Measurements from ENCODE around the gene CENPVL1. TPM values are rescaled to one million over a fixed set of nuclear protein-coding genes. Genes with fewer than 3 reads are reported as not detected.
"Not testable (repeated sequence)": the region's sequence is repeated elsewhere in the genome, so short reads cannot be mapped to it uniquely, and the experiment has no call there.

Gene CENPVL1
- total RNA-seq, 1 experiment from 2014 or later = not detected

DNA sequence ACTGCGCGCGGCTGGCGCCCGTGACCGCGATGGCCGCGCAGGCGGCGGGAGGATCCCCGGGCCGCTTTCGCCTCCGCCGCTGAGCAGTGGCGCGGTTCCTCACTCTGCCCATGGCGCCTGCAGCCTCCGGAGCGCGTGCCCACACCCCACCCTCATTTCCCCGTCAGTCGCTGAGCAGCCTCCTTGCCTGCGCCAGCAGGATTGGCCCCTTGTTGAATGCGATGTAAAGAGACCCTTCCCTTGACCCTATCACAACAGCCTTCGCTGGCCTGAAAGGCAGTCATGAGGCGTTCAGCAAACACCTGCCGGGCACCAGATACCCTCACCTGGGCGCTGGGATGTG lies 27.6 kb upstream of the CENPVL1 start, which contains the start of gene CENPVL2:
TSS of gene CENPVL2 (minus strand) at position 112 of the 343 bp plus-strand sequence. CDS start at position 112, 0 bp downstream.
- in situ Hi-C loops (cut with HindIII; ENCODE audit: low pct_unique_long_range_greater_than_20kb, low sequenced_read_pairs); H3K27ac ChIP-seq (ENCODE audit: low read length); intact Hi-C loops (cut with micrococcal nuclease; ENCODE audit: unreplicated experiment); H3K4me3 ChIP-seq (ENCODE audit: low read depth in 2 of 2, low read length in 2 of 2); H3K27me3 ChIP-seq (ENCODE audit: control insufficient read depth, insufficient read depth, low read length); H3K36me3 ChIP-seq (ENCODE audit: control insufficient read depth, insufficient read depth, low read length); BruUV-seq (replicated peaks); H3K4me1 ChIP-seq (ENCODE audit: control insufficient read depth, insufficient read depth, low read length); H3K9me3 ChIP-seq (ENCODE audit: control insufficient read depth, insufficient read depth, low read depth, low read length); DNase-seq (ENCODE audit: low read depth, low spot score); CTCF ChIA-PET; POLR2A ChIA-PET: not testable (repeated sequence)
- ATAC-seq = peak; percentile 51

DNA sequence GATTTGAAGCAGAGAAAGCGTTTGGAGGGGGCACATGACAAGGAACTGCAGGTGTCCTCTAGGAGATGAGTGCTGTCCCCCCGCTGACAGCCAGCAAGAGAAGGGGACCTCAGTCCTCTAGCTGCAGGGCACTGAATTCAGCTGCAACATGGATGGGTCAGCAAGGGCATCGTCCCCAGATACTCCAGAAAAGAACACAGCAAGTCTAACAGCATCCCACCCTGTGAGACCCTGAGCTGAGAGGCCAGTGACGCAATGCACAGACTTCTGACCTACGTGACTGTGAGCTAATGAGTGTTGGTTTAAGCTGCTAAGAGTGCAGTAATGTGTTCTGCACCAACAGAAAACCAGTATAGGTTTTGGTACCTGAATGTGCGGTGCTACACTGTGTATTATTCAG lies 16.1 kb upstream of the CENPVL1 start:
- no TSS peak for BruUV-seq (replicated peaks)
- CTCF ChIA-PET = no interaction called here
- POLR2A ChIA-PET = no interaction called here

DNA sequence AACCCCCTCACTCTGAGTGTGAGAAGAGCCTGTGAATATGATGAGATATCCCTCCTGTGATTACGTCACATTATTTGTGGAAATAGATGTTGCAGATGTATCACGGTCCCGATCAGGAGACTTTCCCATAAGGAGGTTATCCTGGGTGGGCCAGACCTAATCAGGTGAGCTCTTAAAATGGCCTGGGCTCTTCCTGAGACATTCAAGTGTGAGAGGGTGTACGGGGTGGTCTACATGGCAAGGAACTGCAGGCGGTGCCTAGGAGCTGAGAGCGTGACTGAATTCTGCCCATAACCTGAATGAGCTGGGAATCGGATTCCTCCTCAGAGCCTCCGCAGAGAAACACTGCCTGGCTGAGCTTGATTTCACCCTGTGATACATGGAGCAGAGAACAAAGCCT lies 12.9 kb upstream of the CENPVL1 start:
- TF ChIP-seq POLR2AphosphoS5 (IDR thresholded peaks at IDR 0.05; ENCODE audit: low read depth, low read length) (no peak), TCF7L2 (IDR thresholded peaks at IDR 0.05; ENCODE audit: low read depth, low read length) (no peak), SIN3A (IDR thresholded peaks at IDR 0.05; ENCODE audit: borderline replicate concordance, insufficient read depth, low read depth, low read length) (no peak)
- TF ChIP-seq, protein P1, sequence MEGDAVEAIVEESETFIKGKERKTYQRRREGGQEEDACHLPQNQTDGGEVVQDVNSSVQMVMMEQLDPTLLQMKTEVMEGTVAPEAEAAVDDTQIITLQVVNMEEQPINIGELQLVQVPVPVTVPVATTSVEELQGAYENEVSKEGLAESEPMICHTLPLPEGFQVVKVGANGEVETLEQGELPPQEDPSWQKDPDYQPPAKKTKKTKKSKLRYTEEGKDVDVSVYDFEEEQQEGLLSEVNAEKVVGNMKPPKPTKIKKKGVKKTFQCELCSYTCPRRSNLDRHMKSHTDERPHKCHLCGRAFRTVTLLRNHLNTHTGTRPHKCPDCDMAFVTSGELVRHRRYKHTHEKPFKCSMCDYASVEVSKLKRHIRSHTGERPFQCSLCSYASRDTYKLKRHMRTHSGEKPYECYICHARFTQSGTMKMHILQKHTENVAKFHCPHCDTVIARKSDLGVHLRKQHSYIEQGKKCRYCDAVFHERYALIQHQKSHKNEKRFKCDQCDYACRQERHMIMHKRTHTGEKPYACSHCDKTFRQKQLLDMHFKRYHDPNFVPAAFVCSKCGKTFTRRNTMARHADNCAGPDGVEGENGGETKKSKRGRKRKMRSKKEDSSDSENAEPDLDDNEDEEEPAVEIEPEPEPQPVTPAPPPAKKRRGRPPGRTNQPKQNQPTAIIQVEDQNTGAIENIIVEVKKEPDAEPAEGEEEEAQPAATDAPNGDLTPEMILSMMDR (IDR thresholded peaks at IDR 0.05) = no peak
- TF ChIP-seq, protein P2, sequence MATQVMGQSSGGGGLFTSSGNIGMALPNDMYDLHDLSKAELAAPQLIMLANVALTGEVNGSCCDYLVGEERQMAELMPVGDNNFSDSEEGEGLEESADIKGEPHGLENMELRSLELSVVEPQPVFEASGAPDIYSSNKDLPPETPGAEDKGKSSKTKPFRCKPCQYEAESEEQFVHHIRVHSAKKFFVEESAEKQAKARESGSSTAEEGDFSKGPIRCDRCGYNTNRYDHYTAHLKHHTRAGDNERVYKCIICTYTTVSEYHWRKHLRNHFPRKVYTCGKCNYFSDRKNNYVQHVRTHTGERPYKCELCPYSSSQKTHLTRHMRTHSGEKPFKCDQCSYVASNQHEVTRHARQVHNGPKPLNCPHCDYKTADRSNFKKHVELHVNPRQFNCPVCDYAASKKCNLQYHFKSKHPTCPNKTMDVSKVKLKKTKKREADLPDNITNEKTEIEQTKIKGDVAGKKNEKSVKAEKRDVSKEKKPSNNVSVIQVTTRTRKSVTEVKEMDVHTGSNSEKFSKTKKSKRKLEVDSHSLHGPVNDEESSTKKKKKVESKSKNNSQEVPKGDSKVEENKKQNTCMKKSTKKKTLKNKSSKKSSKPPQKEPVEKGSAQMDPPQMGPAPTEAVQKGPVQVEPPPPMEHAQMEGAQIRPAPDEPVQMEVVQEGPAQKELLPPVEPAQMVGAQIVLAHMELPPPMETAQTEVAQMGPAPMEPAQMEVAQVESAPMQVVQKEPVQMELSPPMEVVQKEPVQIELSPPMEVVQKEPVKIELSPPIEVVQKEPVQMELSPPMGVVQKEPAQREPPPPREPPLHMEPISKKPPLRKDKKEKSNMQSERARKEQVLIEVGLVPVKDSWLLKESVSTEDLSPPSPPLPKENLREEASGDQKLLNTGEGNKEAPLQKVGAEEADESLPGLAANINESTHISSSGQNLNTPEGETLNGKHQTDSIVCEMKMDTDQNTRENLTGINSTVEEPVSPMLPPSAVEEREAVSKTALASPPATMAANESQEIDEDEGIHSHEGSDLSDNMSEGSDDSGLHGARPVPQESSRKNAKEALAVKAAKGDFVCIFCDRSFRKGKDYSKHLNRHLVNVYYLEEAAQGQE (IDR thresholded peaks at IDR 0.05; ENCODE audit: insufficient read depth in 1 of 2, low read depth in 2 of 2, low read length in 1 of 2) = no peak
- Histone ChIP-seq H3K36me3 (ENCODE audit: control insufficient read depth, insufficient read depth, low read length) (no peaks in the 10 kb centered on the region), H3K27ac (ENCODE audit: low read length) (no peak overlapping the region), H3K4me1 (ENCODE audit: control insufficient read depth, insufficient read depth, low read length) (no peaks in the 10 kb centered on the region), H3K27me3 (ENCODE audit: control insufficient read depth, insufficient read depth, low read length) (no peaks in the 10 kb centered on the region), H3K9me3 (ENCODE audit: control insufficient read depth, insufficient read depth, low read depth, low read length) (no peaks in the 10 kb centered on the region), H3K4me3 (ENCODE audit: low read depth in 2 of 2, low read length in 2 of 2) (no peak overlapping the region)
- ChIA-PET CTCF (no interaction called here), POLR2A (no interaction called here)
- no TSS peak for BruUV-seq (replicated peaks)
- in situ Hi-C loops (cut with HindIII; ENCODE audit: low pct_unique_long_range_greater_than_20kb, low sequenced_read_pairs) (no loop called here), intact Hi-C loops (cut with micrococcal nuclease; ENCODE audit: unreplicated experiment) (no loop called here)
- no peak for DNase-seq (ENCODE audit: low read depth, low spot score)
- no peak for ATAC-seq

More for the DNA sequence above, 16.1 kb upstream of the CENPVL1 start:
- Histone ChIP-seq H3K4me1 (ENCODE audit: control insufficient read depth, insufficient read depth, low read length) (no peaks in the 10 kb centered on the region), H3K4me3 (ENCODE audit: low read depth in 2 of 2, low read length in 2 of 2) (no peak overlapping the region), H3K36me3 (ENCODE audit: control insufficient read depth, insufficient read depth, low read length) (no peaks in the 10 kb centered on the region), H3K27me3 (ENCODE audit: control insufficient read depth, insufficient read depth, low read length) (no peaks in the 10 kb centered on the region), H3K9me3 (ENCODE audit: control insufficient read depth, insufficient read depth, low read depth, low read length) (no peaks in the 10 kb centered on the region), H3K27ac (ENCODE audit: low read length) (no peak overlapping the region)
- ATAC-seq (no peak), DNase-seq (ENCODE audit: low read depth, low spot score) (no peak)
- intact Hi-C loops (cut with micrococcal nuclease; ENCODE audit: unreplicated experiment) = no loop called here
- in situ Hi-C loops (cut with HindIII; ENCODE audit: low pct_unique_long_range_greater_than_20kb, low sequenced_read_pairs) = no loop called here
- no peak for TF ChIP-seq TCF7L2 (IDR thresholded peaks at IDR 0.05; ENCODE audit: low read depth, low read length)
- TF ChIP-seq, protein P1 (IDR thresholded peaks at IDR 0.05) = no peak
- TF ChIP-seq POLR2AphosphoS5 (IDR thresholded peaks at IDR 0.05; ENCODE audit: low read depth, low read length) = no peak
- TF ChIP-seq SIN3A (IDR thresholded peaks at IDR 0.05; ENCODE audit: borderline replicate concordance, insufficient read depth, low read depth, low read length) = no peak
- TF ChIP-seq, protein P2 (IDR thresholded peaks at IDR 0.05; ENCODE audit: insufficient read depth in 1 of 2, low read depth in 2 of 2, low read length in 1 of 2) = no peak

Measured in Panc1 (cell line).